Left colon (tissue), 2 donors: ENCODE data around the gene KRTAP12-3. TPM values are rescaled to one million over a fixed set of nuclear protein-coding genes. Genes with fewer than 3 reads are reported as not detected.
"Not testable (repeated sequence)": the region's sequence is repeated elsewhere in the genome, so short reads cannot be mapped to it uniquely, and the experiment has no call there.

ENCODE experiments used
- ATAC-seq: fragments of 200-7000 bp; cut with Tn5 transposase; one replicate; pipeline ENCODE4 v1.9.1; 2020; ENCODE audit warnings: mild to moderate bottlenecking, moderate library complexity
- DNase-seq, 2 donors: peaks; one replicate each; pipeline ENCODE4 v3.0.0-alpha.2; 2020
- intact Hi-C, 2 donors: fragments of 100-400 bp; cut with DNase I in 1 of 2; cut with micrococcal nuclease in 1 of 2; formaldehyde crosslinking; loops; one replicate each; pipeline versions ENCODE4 v1.11.2 to v1.14.0; 2022; cut with DNase I, micrococcal nuclease
- total RNA-seq, 2 donors: library from RNA; stranded (reverse); fragmentation: NEBNext Ultra II Directional; extraction: Animal tissue kit (Norgen Biotek cat#: 25700); gene quantifications; one replicate each; pipeline ENCODE4 v1.2.1, GENCODE V29; 2021
- donor health status: DM: no; HTN: no; CAD: no.
- donor health status: DM: yes; HTN: yes; CAD: no.

The KRTAP12-3 gene
- total RNA-seq, 2 donors from 2014 or later: not detected

DNA sequence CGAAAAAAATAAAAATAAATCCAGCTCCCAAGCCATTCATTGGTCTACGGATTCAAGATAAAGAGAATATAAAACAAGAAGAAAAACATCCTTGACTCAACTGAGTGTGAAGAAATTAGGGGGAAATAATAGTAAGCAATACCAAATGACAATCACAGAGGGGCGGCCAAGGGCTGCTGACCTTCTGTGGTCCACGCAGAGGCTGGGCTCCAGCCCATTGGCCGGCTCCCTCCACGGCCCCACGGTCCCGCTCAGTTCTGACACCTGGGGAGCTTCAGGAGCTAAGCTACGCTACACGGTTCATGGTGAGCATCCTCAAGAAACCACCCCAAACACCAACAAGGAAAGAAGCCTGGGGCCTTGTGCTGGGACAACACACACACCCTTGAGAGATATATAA is 38.8 kb downstream of the KRTAP12-3 start:
- intact Hi-C loops: no loop called here
- ATAC-seq: no peak
- DNase-seq: no peak

DNA sequence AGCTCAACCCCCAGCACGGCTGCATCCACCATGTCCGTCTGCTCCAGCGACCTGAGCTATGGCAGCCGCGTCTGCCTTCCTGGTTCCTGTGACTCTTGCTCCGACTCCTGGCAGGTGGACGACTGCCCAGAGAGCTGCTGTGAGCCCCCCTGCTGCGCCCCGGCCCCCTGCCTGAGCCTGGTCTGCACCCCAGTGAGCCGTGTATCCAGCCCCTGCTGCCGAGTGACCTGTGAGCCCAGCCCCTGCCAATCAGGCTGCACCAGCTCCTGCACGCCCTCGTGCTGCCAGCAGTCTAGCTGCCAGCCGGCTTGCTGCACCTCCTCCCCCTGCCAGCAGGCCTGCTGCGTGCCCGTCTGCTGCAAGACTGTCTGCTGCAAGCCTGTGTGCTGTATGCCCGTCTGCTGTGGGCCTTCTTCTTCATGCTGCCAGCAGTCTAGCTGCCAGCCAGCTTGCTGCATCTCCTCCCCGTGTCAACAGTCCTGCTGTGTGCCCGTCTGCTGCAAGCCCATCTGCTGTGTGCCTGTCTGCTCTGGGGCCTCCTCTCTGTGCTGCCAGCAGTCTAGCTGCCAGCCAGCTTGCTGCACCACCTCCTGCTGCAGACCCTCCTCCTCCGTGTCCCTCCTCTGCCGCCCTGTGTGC is 39.6 kb downstream of the KRTAP12-3 start, which contains the start of gene KRTAP10-12:
Gene KRTAP10-12 (plus strand): TSS at position 1 of the 639 bp plus-strand sequence. CDS start 30 bp downstream, at position 31.
- ATAC-seq, DNase-seq, intact Hi-C loops: not testable (repeated sequence)

DNA sequence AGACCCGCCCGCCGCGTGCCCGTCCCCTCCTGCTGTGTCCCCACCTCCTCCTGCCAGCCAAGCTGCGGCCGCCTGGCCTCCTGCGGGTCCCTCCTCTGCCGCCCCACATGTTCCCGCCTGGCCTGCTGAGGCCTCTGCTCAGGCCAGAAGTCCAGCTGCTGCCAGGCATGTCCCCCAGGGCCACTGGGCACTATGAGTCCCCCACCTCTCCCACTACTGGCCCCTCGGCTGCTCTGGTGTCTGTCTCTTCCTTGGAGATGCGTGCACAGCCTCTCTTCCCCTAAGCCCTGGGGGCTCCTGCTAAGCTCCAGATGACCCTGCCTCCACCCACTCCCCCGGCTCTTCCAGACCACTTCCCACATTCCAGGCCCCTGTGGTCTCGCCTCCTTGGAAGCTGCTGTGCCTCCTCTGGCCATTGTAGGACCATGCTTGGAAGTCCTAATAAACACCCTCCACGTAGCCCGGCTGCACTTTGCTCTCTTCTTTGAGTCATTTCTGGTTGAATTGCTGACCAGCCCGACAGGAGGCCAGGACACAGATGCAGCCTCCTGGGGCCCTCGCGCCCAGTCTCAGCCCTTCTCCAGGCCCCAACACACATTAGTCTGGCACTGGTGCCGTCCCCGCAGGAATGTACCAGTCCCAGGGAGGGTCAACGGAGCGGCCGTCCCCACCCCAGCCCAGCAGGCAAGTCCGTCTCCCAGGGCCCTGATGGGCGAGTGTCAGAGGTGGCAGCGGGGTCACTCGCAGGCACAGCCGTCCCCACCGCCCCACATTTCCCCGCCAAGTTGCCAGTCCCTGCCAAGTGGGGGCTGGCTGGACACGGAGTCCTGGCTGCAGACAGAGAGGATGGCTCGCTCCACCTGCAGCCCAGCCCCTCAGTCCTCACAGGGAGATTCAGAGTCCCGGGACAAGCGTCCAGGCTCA is 40.3 kb downstream of the KRTAP12-3 start:
- no peak for DNase-seq
- ATAC-seq: no peak
- intact Hi-C loops: no loop called here

DNA sequence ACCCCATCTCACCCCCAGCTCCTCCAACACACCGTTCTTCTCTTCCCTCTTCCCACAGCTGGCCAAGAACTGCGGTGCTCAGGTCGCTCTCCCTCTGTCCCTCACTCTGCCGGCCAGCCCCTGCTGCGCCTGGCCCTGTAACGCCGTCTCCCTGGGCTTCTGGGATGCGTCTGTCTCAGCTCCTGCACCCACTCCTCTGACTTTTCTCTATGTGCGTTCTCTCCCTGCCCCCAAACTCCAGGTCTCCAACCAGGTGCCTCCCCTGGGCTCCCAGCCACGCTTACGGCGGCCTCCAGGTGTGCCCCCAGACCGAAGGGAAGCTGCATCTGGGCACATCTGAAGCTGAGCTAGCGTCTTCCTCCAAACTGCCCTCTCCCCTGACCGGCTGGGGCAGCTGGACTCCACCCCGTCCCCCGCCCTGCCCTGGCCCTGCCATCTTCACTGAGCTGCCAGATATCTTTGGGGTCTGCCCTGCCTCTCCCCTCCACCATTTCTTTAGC is 41.8 kb downstream of the KRTAP12-3 start:
- ATAC-seq (no peak), DNase-seq (no peak)
- intact Hi-C loops: no loop called here

DNA sequence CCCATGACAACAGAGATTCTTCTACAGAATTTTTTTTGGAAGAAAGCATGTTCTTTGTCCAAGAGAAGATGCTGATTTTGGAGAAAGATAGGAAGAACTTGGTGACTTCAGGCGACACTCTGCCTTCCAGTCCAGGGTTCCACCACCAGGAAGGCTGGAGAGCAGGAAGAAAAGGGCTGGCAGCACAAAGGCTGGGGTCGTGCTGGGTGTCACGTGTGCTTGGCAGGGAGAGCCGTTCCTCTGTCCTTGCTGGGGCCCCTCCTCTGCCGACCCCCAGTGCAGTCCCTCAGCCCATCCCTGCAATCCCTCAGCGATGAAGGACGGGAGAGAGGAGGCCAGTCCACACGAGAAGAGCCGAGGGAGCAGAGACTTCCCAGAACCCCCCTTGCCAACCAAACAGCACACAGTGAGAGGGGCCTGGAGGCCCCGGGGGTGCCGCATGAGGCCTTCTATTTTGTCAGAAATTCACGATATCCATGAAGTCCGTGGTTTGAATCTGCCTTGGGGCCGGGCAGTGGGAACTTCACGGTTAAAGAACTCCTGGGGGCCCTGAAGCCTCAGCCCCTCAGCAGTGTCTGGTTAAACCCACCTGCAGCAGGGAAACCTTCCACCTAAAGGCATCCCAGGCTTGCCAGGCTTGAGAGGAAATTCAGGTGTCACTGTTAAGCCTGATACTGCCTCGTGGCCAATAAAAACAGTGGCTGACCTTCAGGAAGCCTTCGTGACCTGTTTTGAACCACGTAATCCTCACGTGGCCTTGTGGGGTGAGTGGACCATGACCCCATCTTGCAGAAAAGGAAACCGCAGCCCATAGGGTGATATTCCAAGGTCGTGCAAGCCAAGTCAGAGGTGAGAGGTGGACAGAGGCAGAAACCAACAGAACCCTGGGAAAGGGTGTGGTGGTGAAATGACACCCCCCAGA is 42.6 kb downstream of the KRTAP12-3 start:
- DNase-seq (no peak), ATAC-seq (no peak)
- intact Hi-C loops: no loop called here

DNA sequence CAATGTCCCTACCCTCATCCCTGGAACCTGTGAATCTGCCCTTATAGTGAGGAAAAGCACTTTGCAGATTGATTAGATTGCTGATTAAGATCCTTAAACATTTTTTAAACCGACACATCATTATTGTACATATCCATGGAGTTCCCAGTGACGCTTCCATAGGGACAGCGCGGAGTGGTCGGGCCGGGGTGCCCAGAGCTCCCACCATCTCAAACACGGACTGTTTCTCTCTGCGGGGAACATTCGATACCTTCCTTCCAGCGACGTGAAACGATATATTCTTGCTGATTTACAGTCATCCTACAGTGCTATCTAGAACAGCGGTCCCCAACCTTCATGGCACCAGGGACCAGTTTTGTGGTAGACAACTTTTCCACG is 43.3 kb downstream of the KRTAP12-3 start:
- intact Hi-C loops: no loop called here
- DNase-seq (no peak), ATAC-seq (no peak)

DNA sequence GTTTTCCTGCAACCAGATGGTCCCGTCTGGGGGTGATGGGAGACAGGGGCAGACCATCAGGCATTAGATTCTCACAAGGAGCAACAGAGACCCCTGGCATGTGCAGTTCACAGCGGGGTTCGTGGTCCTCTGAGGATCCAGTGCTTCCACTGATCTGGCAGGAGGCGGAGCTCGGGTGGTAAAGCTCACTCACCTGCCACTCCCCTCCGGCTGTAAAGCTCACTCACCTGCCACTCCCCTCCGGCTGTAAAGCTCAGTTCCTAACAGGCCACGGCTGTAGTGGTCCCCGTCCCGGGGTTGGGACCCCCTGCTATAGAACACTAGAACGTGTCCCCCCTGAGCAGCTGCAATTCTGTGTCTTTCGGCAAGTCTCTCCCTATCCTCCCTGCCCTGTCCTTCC is 43.8 kb downstream of the KRTAP12-3 start:
- DNase-seq (peak in 1 of 2 donors; percentile 38), ATAC-seq (peak; percentile 90)
- intact Hi-C loops: no loop called here

DNA sequence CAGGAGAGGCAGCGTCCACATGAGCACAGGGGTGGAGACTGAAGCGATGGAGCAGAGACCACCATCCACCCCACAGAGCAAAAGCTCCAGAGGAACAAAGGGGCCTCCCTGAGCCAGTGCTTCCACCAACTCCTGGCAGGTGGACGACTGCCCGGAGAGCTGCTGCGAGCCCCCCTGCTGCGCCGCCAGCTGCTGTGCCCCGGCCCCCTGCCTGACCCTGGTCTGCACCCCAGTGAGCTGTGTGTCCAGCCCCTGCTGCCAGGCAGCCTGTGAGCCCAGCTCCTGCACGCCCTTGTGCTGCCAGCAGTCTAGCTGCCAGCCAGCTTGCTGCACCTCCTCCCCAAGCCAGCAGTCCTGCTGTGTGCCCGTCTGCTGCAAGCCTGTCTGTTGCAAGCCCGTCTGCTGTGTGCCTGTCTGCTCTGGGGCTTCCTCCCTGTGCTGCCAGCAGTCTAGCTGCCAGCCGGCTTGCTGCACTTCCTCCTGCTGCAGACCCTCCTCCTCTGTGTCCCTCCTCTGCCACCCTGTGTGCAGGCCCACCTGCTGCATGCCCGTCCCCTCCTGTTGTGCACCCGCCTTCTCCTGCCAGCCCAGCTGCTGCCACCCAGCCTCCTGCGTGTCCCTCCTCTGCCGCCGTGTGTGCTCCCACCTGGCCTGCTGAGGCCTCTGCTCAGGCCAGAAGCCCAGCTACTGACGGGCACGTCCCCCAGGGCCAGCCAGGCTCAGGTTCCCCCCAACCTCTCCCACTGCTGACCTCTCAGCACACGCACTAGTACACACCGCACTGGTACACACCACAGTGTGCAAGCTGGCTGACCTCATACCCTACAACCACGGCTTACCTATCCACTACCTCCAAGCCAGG is 44.6 kb downstream of the KRTAP12-3 start:
- no peak for ATAC-seq
- no peak for DNase-seq
- intact Hi-C loops: no loop called here

DNA sequence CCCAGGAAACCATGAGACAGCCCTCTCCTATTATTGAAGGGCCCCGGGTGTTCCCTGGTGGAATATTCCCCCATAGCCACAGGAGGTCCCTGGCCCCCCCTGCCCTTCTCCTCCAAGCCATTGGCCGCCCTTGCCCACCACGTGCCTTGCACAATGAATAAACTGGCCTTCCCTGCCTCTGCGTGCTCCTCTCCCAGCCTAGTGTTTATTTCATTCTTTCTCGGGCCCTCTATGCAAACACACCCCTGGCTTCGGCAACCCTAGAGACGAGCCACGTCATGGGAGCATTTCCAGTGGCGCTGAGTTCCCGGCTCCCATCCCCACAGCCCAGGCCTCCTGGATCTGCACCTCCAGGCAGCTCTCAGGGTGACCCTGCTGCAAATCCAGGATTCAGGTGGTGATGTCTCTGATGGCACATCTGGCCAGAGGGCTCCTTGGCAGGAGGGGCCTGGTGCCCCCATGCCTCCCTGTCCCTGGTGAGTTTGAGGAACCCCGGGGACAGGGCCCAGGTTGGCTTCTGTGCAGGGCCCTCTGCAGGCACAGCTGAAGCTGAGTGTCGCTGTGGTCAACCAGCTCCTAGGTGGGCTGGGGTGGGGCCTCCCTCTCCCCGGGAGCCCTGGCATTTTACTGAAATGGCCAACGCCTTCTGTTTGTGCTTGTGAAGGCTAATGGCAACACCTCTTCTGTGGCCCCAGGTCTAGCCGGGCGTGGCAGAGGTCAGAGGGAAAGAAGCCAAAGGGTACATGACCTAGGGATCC is 45.4 kb downstream of the KRTAP12-3 start:
- ATAC-seq (no peak), DNase-seq (no peak)
- intact Hi-C loops: no loop called here

DNA sequence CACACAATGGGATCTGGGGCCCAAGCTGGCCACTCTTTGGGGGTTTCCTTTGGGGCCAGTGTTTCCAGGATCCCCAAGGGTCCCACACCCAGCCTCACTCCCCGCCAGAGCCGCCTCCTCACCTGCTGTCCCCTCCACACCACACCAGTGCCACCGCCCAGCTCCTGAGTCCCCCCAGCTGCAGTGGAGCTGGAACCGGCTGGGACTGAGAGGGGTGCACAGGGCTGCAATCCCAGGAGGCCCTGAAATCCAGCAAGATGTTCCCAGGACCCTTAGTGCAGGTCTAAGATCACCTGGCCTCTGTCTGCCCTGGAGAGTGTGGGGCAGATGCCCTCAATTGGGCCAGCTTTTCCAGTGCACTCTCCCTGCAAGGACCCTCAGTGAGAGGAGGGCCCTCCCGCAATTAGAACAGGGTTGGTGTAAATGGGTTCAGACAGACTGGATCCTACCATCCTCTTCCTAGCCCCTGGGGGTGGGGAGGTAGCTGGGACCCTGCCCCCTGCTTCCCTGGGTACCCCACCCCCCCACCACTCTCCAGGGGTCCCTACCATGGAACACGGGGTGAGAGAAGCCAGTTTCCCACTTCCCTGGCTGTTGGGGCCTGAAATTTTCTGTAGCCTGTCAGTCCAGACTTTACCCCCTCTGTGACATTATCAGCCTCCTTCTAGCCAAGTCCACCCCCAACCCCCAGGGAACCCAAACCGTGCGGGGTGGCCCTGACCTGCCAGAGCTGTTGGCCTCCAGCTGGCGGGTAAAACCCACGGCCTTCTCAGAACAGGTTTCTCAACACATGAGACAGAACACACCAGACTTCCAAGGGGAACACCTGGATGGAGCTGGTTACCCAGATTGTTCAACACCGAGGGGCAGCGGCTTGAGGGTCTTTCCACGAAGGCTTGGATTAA is 46.3 kb downstream of the KRTAP12-3 start:
- DNase-seq (no peak), ATAC-seq (no peak)

DNA sequence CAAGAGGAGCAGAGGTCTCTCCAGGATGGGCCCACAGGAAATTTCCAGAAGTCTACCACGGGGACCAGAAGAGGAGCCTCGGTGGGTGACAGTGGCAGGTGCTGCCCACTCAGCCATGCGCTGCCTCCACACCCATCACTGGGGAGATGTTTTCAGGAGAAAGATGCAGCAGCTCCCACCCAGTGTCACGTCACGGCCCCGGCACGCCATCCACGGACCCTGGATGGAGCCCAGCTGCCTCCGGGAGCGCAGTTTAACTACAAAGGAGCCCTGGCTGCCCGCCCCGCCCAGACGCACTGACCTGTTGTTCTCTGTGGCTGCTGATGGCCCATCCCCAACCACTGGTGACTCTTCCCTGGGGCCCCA is 46.9 kb downstream of the KRTAP12-3 start:
- no peak for DNase-seq
- no peak for ATAC-seq
- intact Hi-C loops: no loop called here

More for the DNA sequence above, 46.3 kb downstream of the KRTAP12-3 start:
- intact Hi-C loops: no loop called here

DNA sequence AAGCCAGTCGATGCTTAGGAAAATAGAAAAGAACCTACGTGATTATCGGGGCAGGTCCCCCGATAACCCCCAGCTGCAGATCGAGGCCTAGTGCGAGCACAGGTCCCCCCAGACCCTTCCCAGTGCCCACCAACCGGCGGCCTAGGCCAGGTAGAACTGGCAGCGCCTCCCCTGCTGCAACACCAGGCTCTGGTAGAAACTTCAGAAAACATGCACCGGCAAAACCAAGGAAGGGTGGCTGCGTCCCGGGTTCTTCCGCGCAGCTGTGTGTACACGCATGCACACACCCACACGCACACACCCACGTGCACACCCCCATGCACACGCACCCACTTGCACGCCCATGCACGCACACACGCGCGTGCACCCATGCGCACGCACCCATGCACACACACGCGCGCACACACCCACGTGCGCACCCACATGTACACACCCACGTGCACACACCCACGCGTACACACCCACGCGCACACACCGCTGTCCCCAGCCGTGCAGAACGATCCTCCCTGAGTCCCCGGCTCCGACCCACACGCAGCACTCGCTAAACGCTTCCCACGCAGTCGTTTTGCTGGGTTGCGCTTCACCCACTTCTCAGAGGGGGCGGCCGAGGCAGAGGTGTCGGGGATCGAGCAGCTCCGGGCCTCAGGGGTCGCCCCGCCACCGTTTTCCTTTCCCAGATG is 48.4 kb downstream of the KRTAP12-3 start:
- intact Hi-C loops: no loop called here
- DNase-seq: no peak
- ATAC-seq: no peak

DNA sequence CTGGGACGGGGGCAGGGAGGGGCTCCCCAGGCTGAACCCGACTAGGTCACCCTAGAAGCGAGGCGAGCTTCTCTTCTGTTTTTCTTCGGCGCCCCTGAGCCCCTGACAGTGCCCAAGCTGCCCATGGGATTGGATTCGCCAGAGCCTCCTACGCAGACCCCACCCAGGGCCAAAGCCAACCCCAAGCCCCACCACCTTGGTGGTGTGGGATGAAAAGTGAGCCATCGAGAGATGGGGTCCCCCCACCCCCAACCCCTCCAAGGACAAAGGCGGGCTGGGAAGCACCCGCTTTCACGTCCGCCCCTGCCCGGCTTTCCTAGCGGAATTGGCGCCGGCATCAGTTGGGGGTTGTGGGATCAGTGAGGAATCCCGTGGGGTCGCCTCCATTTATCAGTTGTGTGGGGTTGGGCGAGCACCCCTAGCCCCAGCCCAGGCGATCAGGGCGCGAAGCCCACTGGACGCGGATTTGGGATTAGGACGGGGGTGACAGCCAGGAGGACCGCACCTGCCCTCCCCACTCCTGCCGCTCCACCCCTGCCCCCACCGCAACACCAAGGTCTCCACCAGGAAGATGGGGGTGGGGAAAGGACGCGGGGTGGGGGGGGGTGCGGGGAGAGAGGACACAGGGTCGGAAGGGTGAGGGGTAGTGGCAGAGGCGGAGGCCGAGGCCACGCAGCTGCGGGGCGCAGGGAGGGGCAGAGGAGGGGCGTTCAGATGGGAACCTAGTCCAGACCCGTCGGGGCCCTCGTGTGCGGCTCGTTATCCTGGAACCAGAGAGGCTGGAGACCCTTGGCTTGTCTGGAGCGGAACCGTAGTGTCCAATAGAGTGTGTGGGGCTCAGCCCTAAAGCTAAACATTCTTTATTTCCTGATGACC is 49.2 kb downstream of the KRTAP12-3 start:
- intact Hi-C loops: no loop called here
- ATAC-seq (no peak), DNase-seq (no peak)
